ENCODE data around the gene MACIR.
"Not testable (repeated sequence)": the region's sequence is repeated elsewhere in the genome, so short reads cannot be mapped to it uniquely, and the experiment has no call there.

Gene MACIR

DNA sequence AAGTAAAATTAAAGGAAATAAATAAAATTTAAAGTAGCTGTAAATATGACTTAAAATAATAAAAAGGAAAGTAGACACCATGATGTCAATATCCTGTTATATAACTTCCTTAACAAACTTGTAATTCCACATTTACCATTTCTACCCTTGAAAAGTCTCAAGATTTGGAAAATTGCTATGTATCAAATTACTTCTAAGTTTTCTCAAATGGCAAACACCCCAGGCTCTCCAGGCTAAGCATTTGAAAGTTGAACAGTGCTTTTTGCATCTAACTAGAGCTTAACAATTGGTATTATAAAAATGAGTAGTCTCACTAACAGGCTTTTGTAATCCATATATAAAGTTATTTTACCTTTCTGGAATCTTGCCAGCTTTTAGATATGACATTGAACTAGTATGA, 41.5 kb upstream of the MACIR start:
- no peak for TF ChIP-seq CTCF (IDR thresholded peaks at IDR 0.05; ENCODE audit: low read depth, low read length)
- in situ Hi-C loops (cut with HindIII; ENCODE audit: low sequenced_read_pairs), result no loop called here
- peak; percentile 32 for DNase-seq (ENCODE audit: low read depth, low spot score)

DNA sequence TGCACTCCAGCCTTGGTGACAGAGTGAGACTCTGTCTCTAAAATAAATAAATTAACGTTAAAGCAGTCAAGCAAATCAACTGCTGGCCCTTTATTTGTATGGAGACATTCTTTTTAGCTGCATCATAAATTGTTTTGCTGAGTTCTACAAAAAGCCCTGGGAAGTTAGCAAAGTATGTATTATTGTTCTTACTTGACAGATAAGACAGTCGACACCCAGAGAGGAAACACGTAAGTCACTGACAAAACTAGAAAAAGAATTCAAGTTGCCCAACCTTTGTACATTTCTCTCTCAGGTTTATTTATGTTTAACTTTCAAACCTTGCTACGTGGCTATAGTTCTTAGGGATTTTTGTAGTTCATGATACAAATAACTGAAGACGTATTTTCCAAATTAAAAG, 40.4 kb upstream of the MACIR start:
- TF ChIP-seq CTCF (IDR thresholded peaks at IDR 0.05; ENCODE audit: low read depth, low read length), result no peak
- in situ Hi-C loops (cut with HindIII; ENCODE audit: low sequenced_read_pairs), result no loop called here
- peak; percentile 85 for DNase-seq (ENCODE audit: low read depth, low spot score)
- H3K4me3 ChIP-seq (ENCODE audit: low read depth, low read length), result no peak overlapping the region

More for the DNA sequence above, 41.5 kb upstream of the MACIR start:
- no peak overlapping the region for H3K4me3 ChIP-seq (ENCODE audit: low read depth, low read length)

DNA sequence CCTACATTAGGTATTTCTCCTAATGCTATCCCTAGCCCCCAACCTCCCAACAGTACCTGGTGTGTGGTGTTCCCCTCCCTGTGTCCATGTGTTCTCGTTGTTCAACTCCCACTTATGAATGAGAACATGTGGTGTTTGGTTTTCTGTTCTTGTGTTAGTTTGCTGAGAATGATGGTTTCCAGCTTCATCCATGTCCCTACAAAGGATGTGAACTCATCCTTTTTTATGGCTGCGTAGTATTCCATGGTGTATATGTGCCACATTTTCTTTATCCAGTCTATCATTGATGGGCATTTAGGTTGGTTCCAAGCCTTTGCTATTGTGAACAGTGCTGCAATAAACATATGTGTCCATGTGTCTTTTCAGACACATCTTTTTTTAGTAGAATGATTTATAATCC, 39.5 kb upstream of the MACIR start:
- DNase-seq (ENCODE audit: low read depth, low spot score); H3K4me3 ChIP-seq (ENCODE audit: low read depth, low read length); in situ Hi-C loops (cut with HindIII; ENCODE audit: low sequenced_read_pairs): not testable (repeated sequence)

DNA sequence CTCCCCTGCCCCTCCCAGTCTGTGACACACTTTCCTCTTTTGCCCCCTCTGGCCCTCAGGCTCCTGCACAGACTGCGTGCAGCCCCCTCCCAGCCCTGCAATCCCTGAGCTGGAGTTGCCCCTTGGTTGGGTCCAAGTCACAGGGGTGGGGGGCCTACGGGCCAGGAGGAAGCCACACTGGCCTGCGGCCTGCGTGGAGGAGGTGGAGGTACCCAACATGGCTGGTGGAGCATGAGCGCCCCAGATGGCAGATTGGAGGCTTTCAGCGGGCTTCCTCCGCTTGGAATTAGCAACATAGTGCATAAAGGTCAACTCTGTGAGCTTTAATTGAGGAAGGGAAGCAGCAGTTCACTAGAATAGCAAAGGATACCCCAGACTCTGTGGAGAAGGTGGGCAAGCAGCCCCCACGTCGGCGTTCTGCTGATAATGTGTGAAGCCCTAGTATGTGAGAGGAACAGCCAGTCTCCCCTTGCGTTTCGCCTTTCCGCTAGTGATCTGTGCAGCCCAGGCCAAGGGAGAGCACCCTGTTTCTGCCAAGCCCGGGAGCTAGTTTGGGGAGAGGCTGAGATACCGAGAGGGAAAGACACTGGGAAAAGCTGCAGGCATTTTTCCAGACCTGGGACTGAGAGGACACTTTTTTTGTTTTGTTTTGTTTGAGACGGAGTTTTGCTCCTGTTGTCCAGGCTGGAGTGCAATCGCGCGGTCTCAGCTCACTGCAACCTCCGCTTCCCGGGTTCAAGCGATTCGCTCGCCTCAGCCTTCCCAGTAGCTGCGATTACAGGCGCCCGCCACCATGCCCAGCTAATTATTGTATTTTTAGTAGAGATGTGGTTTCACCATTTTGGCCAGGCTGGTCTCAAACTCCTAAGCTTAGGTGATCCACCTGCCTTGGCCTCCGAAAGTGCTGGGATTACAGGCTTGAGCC, 35.3 kb upstream of the MACIR start:
- DNase-seq (ENCODE audit: low read depth, low spot score), result no peak
- no peak for TF ChIP-seq CTCF (IDR thresholded peaks at IDR 0.05; ENCODE audit: low read depth, low read length)
- in situ Hi-C loops (cut with HindIII; ENCODE audit: low sequenced_read_pairs), result no loop called here
- H3K4me3 ChIP-seq (ENCODE audit: low read depth, low read length), result no peak overlapping the region

GRCh38 chr5:103224118-103224893, 34.3 kb upstream of the MACIR start:
- H3K4me3 ChIP-seq (ENCODE audit: low read depth, low read length), result no peak overlapping the region
- peak; percentile 70 for TF ChIP-seq CTCF (IDR thresholded peaks at IDR 0.05; ENCODE audit: low read depth, low read length)
- peak; percentile 64 for DNase-seq (ENCODE audit: low read depth, low spot score)
- in situ Hi-C loops (cut with HindIII; ENCODE audit: low sequenced_read_pairs), result no loop called here

- in situ Hi-C loops (cut with HindIII; ENCODE audit: low sequenced_read_pairs), result no loop called here
- no peak overlapping the region for H3K4me3 ChIP-seq (ENCODE audit: low read depth, low read length)
- TF ChIP-seq CTCF (IDR thresholded peaks at IDR 0.05; ENCODE audit: low read depth, low read length), result no peak
- DNase-seq (ENCODE audit: low read depth, low spot score), result no peak
These were observed 33.7 kb upstream of the MACIR start for GRCh38 chr5:103224894-103225246.

DNA sequence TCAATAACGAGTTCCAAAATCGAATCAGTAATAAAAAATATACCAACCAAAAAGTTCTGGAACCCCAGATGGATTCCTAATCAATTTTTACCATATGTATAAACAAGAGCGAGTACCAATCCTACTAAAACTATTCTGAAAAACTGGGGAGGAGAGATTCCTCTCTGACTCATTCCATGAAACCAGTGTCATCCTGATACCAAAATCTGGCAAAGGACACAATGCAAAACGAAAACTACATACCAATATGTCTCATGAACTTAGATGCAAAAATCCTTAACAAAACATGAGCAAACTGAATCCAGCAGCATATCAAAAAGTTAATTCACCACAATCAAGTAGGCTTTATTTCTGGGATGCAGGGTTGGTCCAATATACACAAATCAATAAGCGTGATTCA, 30.5 kb upstream of the MACIR start:
- TF ChIP-seq CTCF (IDR thresholded peaks at IDR 0.05; ENCODE audit: low read depth, low read length), result no peak
- no peak for DNase-seq (ENCODE audit: low read depth, low spot score)
- in situ Hi-C loops (cut with HindIII; ENCODE audit: low sequenced_read_pairs), result no loop called here
- no peak overlapping the region for H3K4me3 ChIP-seq (ENCODE audit: low read depth, low read length)
